IMR-90 (cell line): Measurements from ENCODE around the gene CAGE1. TPM values are rescaled to one million over a fixed set of nuclear protein-coding genes. Genes with fewer than 3 reads are reported as not detected.

Experiments used
- ATAC-seq: fragments of 200-7000 bp; cut with Tn5 transposase; 2 replicates; pipeline ENCODE4 v1.9.1; 2020; ENCODE audit warnings: low read depth, mild to moderate bottlenecking, moderate library complexity
- BruUV-seq: library from RNA; stranded (reverse); fragments of 400-500 nt; replicated peaks from 2 replicates; lab custom pipeline; 2021; lab: Mats Ljungman, UMichigan
- CTCF ChIA-PET: fragments of 300-600 bp; formaldehyde crosslinking; extraction: SDS; loops from one replicate; lab custom pipeline; 2021; ENCODE audit warnings: antibody characterized with exemption; lab: Yijun Ruan, JAX
- POLR2A ChIA-PET: fragments of 300-600 bp; sonication (Branson Sonifier 250); formaldehyde crosslinking; loops from one replicate; lab custom pipeline; 2022; ENCODE audit warnings: antibody characterized with exemption; ENCODE audit not compliant: unreplicated experiment; lab: Charles Lee
- DNase-seq: peaks from one replicate; pipeline ENCODE4 v3.0.0; 2013
- H2AFZ ChIP-seq: replicated peaks from 2 replicates; pipeline ENCODE3; 2013; ENCODE audit warnings: low read length, mild to moderate bottlenecking; ENCODE audit not compliant: poor library complexity
- H2AK5ac ChIP-seq: 2 replicates; pipeline ENCODE4 v1.6.1; 2013; ENCODE audit warnings: low read depth, low read length, inconsistent platforms
- H2AK9ac ChIP-seq: replicated peaks from 2 replicates; pipeline ENCODE3; 2013; ENCODE audit warnings: mild to moderate bottlenecking, low read depth, low read length, moderate library complexity; ENCODE audit not compliant: poor library complexity
- H2BK120ac ChIP-seq: 2 replicates; pipeline ENCODE4 v1.6.1; 2013; ENCODE audit warnings: low read depth, low read length, inconsistent platforms
- H2BK15ac ChIP-seq: 3 replicates; pipeline ENCODE4 v1.6.1; 2013; ENCODE audit warnings: low read depth, low read length, inconsistent platforms
- H2BK20ac ChIP-seq: 2 replicates; pipeline ENCODE4 v1.6.1; 2013; ENCODE audit warnings: low read depth, mild to moderate bottlenecking, inconsistent platforms, low read length, moderate library complexity
- H2BK5ac ChIP-seq: 2 replicates; pipeline ENCODE4 v1.6.1; 2013; ENCODE audit warnings: mild to moderate bottlenecking, low read depth, low read length, inconsistent platforms; ENCODE audit not compliant: poor library complexity, severe bottlenecking
- H3K14ac ChIP-seq: replicated peaks from 2 replicates; pipeline ENCODE4 v1.6.1; 2013; ENCODE audit warnings: low read depth, low read length, inconsistent platforms
- H3K18ac ChIP-seq: 2 replicates; pipeline ENCODE4 v1.6.1; 2013; ENCODE audit warnings: low read depth, low read length, control low read depth
- H3K23ac ChIP-seq: 2 replicates; pipeline ENCODE4 v1.6.1; 2013; ENCODE audit warnings: low read depth, low read length, inconsistent platforms
- H3K27ac ChIP-seq: 2 replicates; pipeline ENCODE4 v1.5.1; 2013; ENCODE audit warnings: mild to moderate bottlenecking, control low read depth, low read length; ENCODE audit not compliant: insufficient read depth
- H3K27me3 ChIP-seq: 2 replicates; pipeline ENCODE4 v1.6.1; 2013; ENCODE audit warnings: low read length; ENCODE audit not compliant: control insufficient read depth, insufficient read depth
- H3K36me3 ChIP-seq: 2 replicates; pipeline ENCODE4 v1.6.1; 2013; ENCODE audit warnings: low read length, mixed read lengths; ENCODE audit not compliant: control insufficient read depth, insufficient read depth
- H3K4ac ChIP-seq: 2 replicates; pipeline ENCODE4 v1.6.1; 2013; ENCODE audit warnings: low read depth, low read length, inconsistent platforms
- H3K4me1 ChIP-seq: 2 replicates; pipeline ENCODE4 v1.6.1; 2013; ENCODE audit warnings: low read length, mixed read lengths; ENCODE audit not compliant: control insufficient read depth, insufficient read depth
- H3K4me2 ChIP-seq: 2 replicates; pipeline ENCODE4 v1.6.1; 2013; ENCODE audit warnings: low read depth, mild to moderate bottlenecking, control low read depth, low read length, moderate library complexity
- H3K4me3 ChIP-seq: 2 replicates; pipeline ENCODE4 v1.5.1; 2013; ENCODE audit warnings: low read depth, mild to moderate bottlenecking, control low read depth, low read length, moderate library complexity; ENCODE audit not compliant: insufficient read depth
- H3K56ac ChIP-seq: 2 replicates; pipeline ENCODE4 v1.6.1; 2013; ENCODE audit warnings: low read length, inconsistent platforms; ENCODE audit not compliant: insufficient read depth; ENCODE audit errors: extremely low read depth
- H3K79me1 ChIP-seq, 2 experiments: 2 replicates each; pipeline ENCODE4 v1.6.1; 2013; ENCODE audit warnings: low read length in 2 of 2, inconsistent platforms in 1 of 2, low read depth in 1 of 2
- H3K9ac ChIP-seq: 2 replicates; pipeline ENCODE4 v1.6.1; 2013; ENCODE audit warnings: low read depth, low read length, control low read depth
- H3K9me1 ChIP-seq: 2 replicates; pipeline ENCODE4 v1.6.1; 2013; ENCODE audit warnings: low read length, inconsistent platforms; ENCODE audit not compliant: insufficient read depth
- H3K9me3 ChIP-seq: 2 replicates; pipeline ENCODE4 v1.6.1; 2013; ENCODE audit warnings: low read length; ENCODE audit not compliant: control insufficient read depth, insufficient read depth
- H4K20me1 ChIP-seq: 2 replicates; pipeline ENCODE4 v1.6.1; 2013; ENCODE audit warnings: low read length, inconsistent platforms; ENCODE audit not compliant: insufficient read depth
- H4K5ac ChIP-seq: 2 replicates; pipeline ENCODE4 v1.6.1; 2013; ENCODE audit warnings: mild to moderate bottlenecking, low read depth, low read length, control low read depth
- H4K8ac ChIP-seq, 2 experiments: 2 replicates each; pipeline ENCODE4 v1.6.1; 2013; ENCODE audit warnings: low read depth in 2 of 2, low read length in 2 of 2, control low read depth in 1 of 2, inconsistent platforms in 1 of 2
- H4K91ac ChIP-seq: 2 replicates; pipeline ENCODE4 v1.6.1; 2013; ENCODE audit warnings: low read depth, low read length, inconsistent platforms; ENCODE audit not compliant: insufficient read depth
- POLR2A ChIP-seq: IDR thresholded peaks from 2 replicates; pipeline ENCODE4 v1.6.1; 2012; ENCODE audit warnings: mild to moderate bottlenecking, low read depth, low read length
- WGBS, 2 experiments: methylation state at CpG; one replicate each; pipeline versions ENCODE4 v1.1.5 to v1.1.7; 2013; ENCODE audit warnings: missing lambda C conversion rate in 2 of 2; ENCODE audit not compliant: insufficient read length in 1 of 2; ENCODE audit errors: extremely low coverage in 2 of 2; 5-methylcytosine and 5-hydroxymethylcytosine counted together
- dilution Hi-C: fragments of 300-500 bp; cut with HindIII; formaldehyde crosslinking; loops from one replicate; pipeline ENCODE4 v1.14.3; 2018; ENCODE audit warnings: low sequenced_read_pairs; ENCODE audit not compliant: unreplicated experiment
- in situ Hi-C: fragments of 300-500 bp; cut with MboI; formaldehyde crosslinking; loops from 3 replicates; pipeline ENCODE4 v1.14.3; 2019; ENCODE audit warnings: low sequenced_read_pairs, inconsistent platforms, mixed read lengths
- intact Hi-C: fragments of 100-400 bp; cut with micrococcal nuclease; formaldehyde crosslinking; loops from 2 replicates; pipeline ENCODE4 v1.10.0; 2022
- polyA plus RNA-seq, 3 experiments: library from polyadenylated mRNA; depleted of rRNA; stranded (reverse); fragments of >200 nt; gene quantifications; 2 replicates each; pipeline ENCODE4 v1.2.3, GENCODE V29; 2012; ENCODE audit warnings: low replicate concordance in 1 of 3
- total RNA-seq: library from RNA; depleted of rRNA; stranded (reverse); fragments of >200 nt; gene quantifications from 2 replicates; pipeline ENCODE4 v1.2.3, GENCODE V29; 2012

CAGE1 gene
- total and polyA plus RNA-seq, 2 of the 4 experiments (the other 2 are of a cell fraction), result not detected

GRCh38 chr6:7341989-7342742, 47.4 kb downstream of the CAGE1 start:
- no peak for TF ChIP-seq POLR2A
- Histone ChIP-seq H3K36me3 (no peaks in the 10 kb centered on the region), H3K79me1 (no peaks in the 10 kb centered on the region), H2BK20ac (no peak overlapping the region), H3K9me1 (no peaks in the 10 kb centered on the region), H3K18ac (no peak overlapping the region), H3K27ac (no peak overlapping the region), H3K9ac (no peak overlapping the region), H3K4me3 (no peak overlapping the region), H2BK15ac (no peak overlapping the region), H2AK5ac (no peak overlapping the region), H2BK5ac (no peak overlapping the region), H3K4me2 (no peak overlapping the region), H2AFZ (no peak overlapping the region), H3K27me3 (peaks cover 7% of the 10 kb centered on the region), H3K23ac (no peak overlapping the region), H3K56ac (no peak overlapping the region), H2BK120ac (no peak overlapping the region), H3K4ac (no peak overlapping the region), H3K9me3 (no peaks in the 10 kb centered on the region), H4K20me1 (no peaks in the 10 kb centered on the region), H4K91ac (no peak overlapping the region), H2AK9ac (no peak overlapping the region), H4K5ac (no peak overlapping the region), H3K4me1 (no peaks in the 10 kb centered on the region), H4K8ac (no peak overlapping the region), H3K14ac (no peak overlapping the region)
- 78% methylated on average over 6 of the region's 9 CpGs; no CpG with 5 or more reads in 1 of the 2 experiments for WGBS, 2 experiments
- ATAC-seq, result no peak; the same call in 1 of the 2 replicates
- dilution Hi-C loops, result no loop called here
- intact Hi-C loops, result no loop called here
- in situ Hi-C loops, result no loop called here
- POLR2A ChIA-PET, result no interaction called here
- no peak for DNase-seq
- CTCF ChIA-PET, result no interaction called here
- no TSS peak for BruUV-seq
